Measurements from ENCODE around the gene GPR42.
"Not testable (repeated sequence)": the region's sequence is repeated elsewhere in the genome, so short reads cannot be mapped to it uniquely, and the experiment has no call there.

GPR42 gene

GRCh38 chr19:35363711-35364425 is 7.0 kb upstream of the GPR42 start:
- no peak for DNase-seq

DNA sequence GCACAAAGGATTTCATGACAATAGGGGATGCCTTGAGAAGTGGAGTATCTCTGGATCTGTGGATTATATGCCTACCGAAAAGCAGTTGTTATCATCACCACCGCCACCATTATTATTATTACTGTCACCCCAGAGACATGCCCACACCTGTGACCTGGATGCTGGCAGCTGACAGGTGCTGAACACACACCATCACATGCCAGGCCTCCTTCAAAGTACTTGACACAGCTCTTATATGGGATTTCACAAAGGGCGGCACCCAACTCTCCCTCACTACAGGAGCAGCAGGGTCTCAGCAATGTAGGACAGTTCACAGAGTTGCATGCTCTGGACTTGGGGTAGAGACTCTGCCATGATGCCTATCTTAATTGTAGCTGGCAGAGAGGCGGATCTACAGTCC is 5.6 kb upstream of the GPR42 start:
- DNase-seq = no peak

DNA sequence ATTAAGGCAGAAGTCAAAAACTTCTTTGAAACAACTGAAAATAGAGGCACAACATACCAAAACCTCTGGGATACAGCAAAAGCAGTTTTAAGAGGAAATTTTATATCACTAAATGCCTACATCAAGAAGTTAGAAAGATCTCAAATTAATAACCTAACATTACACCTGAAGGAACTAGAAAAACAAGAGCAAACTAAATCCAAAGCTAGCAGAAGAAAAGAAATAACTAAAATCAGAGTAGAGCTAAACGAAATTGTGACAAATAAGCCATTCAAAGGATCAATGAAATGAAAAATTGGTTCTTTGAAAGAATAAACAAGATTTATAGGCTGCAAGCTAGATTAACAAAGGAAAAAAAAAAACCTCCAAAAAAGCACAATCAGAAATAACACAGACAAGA is 2.5 kb upstream of the GPR42 start:
- DNase-seq = no peak

DNA sequence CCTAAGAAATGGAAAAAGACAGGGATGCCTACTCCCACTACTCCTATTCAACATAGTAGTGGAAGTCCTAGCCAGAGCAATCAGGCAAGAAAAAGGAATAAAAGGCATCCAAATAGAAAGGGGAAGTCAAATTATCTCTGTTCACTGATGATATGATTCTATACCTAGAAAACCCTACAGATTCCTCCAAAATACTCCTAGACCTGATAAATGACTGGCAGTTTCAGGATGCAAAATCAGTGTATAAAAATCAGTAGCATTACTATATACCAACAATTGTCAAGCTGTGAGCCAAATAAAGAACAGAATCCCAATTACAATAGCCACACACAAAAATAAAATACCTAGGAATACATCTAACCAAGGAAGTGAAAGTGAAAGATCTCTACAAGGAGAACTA is 1.3 kb upstream of the GPR42 start:
- DNase-seq = no peak

GRCh38 chr19:35373492-35373891 is 2.6 kb downstream of the GPR42 start:
- no peak for DNase-seq

DNA sequence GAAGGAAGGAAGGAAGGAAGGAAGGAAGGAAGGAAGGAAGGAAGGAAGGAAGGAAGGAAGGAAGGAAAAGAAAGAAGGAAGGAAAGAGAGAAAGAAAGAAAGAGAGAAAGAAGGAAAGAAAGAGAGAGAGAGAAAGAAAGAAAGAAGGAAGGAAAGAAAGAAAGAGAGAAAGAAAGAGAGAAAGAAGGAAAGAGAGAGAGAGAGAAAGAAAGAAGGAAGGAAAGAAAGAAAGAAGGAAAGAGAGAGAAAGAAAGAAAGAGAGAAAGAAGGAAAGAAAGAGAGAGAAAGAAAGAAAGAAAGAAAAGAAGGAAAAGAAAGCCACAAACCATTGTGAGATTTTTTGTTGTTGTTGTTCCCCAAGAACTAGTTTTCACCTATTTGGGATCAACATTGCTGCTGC is 3.2 kb downstream of the GPR42 start:
- not testable (repeated sequence) for DNase-seq

- DNase-seq = no peak
These were observed 4.8 kb downstream of the GPR42 start for GRCh38 chr19:35375505-35376307.

DNA sequence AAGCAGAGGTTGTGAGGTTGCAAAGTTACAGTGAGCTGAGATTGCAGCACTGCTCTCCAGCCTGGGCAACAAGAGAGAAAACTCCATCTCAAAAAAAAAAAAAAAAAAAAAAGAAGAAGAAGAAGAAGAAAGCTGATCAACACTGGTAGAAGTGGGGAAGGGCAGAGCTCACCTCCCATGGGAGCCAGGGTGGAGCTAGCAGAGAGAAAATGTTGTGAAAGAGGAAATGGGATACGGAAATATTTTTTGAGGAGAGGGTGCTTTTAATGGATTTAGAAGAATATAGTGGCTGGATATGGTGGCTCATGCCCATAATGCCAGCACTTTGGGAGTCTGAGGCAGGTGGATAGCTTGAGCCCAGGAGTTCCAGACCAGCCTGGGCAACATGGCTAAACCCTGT is 6.8 kb downstream of the GPR42 start:
- no peak for DNase-seq

DNA sequence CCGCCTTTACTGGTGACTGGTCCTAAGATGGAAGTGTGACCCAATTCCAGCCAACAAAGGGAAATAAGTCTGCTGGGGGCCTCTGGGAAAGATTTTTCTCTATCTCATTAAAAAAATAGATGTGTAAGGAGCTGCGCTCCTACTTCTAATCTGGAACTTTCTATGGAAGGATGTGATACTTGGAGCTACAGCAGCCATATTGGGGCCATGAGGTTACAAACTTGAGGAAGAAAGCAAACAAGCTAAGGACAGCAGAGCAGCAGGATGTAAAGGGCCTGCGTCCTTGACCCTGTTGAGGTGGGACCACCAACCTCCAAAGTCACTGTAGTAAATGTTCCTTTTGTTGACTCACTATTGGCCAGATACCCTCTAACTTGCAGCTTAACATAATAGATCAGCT is 7.5 kb downstream of the GPR42 start:
- no peak for DNase-seq

DNA sequence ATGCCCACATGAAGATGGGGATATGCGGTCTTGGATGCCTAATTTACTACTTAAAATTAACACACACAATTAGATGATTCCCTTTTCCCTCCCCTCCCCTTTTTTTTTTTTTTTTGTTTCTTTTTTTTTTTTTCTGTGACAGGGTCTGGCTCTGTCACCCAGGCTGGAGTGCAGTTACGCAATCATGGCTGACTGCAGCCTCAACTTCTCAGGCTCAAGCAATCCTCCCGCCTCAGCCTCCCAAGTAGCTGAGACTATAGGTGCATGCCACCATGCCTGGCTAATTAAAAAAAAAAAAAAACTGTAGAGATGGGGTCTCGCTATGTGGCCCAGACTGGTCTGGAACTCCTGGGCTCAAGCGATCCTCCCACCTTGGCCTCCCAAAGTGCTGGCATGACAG is 8.7 kb downstream of the GPR42 start:
- not testable (repeated sequence) for DNase-seq

- no peak for DNase-seq
These were observed 9.1 kb downstream of the GPR42 start for GRCh38 chr19:35379992-35380391.

DNA sequence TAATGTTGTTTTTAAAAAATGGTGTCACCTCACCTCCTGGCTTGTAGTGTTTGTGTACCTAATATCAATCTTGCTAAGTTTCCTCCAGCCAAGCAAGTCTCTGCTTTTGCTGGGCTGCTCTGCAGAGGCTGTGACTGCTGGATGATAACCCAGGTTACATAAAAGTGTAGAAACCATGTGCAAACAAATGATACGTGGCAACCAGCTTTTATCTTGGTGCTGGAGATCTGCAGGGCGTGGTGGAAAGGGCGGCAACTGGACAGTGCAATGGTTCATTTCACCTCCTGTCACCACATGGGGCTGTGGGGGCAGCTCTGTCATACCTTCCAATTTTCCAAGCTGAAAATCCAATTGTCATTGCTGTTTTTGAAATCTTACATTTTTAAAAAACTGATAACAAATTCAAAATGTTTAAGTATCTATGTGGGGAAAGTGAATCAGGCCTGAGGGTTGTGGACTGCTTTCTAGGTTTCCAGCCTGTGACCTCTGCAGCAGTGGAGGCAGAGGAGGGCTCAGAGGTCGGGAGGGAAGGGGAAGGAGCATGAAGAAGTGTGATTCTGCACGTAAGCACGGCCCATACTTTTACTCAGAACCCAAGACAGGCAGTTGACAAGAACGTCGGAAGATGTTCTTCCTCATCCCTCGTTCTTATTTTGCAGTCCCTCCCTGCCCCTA is 9.7 kb downstream of the GPR42 start:
- DNase-seq = no peak

- DNase-seq = no peak
These were observed 10.4 kb downstream of the GPR42 start for GRCh38 chr19:35381318-35381717.

- DNase-seq = no peak
These were observed 11.1 kb downstream of the GPR42 start for GRCh38 chr19:35381926-35382325.

DNA sequence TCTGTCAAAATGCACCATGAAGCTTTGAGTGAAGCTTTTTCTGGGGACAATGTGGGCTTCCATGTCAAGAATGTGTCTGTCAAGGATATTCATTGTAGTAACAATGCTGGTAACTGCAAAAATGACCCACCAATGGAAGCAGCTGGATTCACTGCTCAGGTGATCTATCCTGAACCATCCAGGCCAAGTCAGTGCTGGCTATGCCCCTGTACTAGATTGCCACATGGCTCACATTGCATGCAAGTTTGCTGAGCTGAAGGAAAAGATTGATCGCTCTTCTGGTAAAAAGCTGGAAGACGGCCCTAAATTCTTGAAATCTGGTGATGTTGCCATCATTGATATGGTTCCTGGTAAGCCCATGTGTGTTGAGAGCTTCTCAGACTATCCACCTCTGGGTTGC is 12.7 kb downstream of the GPR42 start:
- no peak for DNase-seq

DNA sequence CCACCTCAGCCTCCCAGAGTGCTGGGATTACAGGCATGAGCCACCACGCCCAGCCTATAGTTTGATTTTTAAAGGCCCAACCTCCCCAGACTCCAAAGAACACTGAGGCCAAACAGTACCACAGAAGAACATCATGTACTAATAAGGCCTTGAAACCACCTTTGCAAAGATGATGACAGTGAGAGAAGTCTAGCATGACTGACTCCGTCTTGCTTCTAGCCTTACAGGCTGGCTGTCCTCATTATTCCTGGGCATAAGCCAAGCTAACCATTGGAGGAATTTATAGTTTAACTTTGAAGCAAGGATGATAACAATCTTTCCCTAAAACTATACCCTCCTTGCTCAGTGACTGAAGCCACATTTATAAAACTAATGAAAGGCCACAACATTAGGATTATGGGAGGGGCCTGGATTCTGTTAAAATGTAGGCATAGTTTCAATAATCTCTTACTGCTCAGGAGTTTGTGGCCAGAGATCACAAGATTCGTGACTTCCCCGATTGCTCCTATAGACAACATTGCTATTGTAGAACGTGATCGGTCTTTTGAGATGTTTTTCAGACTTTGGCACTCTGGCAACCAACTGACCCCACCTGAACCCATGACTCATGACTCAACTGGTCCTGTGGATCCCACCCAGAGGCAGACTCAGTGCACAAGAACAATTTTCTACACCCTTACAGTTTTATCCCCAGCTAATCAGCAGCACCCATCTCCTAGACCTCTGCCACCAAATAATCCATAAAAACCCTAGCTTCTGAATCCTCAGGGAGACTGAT is 17.6 kb downstream of the GPR42 start:
- no peak for DNase-seq

GRCh38 chr19:35389192-35389861 is 18.5 kb downstream of the GPR42 start:
- no peak for DNase-seq

DNA sequence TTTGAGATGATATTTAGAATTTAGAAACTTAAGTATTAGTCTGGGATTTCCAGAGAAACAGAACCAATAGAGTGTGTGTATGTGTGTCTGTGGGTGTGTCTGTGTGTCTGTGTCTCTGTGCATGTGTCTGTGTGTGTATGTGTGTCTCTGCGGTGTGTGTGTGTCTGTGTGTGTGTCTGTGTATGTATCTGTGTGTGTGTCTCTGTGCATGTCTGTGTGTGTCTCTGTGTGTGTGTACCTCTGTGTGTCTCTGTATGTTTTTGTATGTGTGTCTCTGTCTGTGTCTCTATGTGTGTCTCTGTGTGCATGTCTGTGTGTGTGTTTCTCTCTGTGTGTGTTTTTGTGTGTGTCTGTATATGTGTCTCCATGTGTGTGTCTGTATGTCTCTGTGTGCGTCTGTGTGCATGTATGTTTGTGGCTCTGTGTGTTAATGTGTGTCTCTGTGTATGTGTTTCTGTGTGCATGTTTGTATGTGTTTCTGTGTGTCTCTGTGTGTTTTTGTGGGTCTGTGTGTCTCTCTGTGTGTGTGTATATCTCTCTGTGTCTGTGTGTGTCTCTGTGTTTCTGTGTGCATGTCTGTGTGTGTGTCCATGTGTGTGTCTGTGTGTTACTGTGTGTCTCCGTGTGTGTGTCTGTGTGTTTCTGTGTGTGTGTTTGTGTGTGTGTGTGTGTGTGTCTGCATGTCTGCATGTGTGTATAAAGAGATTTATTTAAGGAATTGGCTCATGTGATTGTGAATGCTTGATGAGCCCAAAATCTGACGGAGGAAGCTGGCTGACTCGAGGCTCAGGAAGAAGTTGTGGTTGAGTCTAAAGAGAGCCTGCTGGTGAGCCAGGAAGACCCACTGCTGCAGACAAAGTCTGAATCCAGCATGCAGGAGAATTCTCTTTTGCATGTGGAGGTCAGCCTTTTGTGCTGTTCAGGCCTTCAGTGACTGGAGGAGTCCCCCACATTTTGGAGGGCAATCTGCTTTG is 22.2 kb downstream of the GPR42 start:
- DNase-seq = no peak

DNA sequence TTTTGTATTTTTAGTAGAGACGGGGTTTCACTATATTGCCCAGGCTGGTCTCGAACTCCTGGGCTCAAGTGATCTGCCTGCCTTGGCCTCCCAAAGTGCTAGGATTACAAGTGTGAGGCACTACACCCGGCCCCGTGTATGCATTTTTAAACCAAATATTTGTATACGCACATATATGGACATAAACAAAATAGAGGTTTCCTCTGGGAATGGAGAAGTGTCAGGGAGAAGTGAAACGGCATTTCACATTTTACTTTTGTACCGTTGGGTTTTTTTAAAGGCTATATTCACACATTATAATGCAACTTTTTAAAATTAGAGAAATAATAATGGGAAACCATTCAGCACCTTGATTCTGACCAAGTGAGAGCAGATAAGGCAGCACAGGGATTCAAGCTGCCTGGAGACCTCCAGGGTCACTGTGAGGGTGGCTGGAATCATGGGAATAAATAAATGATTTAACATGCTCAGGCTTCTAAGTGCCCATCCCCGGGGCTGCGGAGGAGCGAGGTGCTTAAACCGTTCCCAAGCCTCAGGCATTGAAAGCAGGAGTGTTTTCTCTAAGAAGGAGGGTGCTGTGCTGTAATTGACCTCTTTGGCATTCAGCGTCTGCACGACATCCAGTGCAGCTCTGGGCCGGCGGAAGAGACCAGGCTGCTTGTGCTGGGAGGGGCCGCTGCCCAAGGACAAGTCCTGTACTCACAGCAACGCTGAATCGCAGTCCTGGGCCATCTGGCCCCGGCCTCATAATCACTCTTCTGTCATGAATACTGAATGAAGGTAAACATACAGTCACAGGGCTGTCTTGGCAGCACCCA is 24.7 kb downstream of the GPR42 start:
- no peak for DNase-seq

- no peak for DNase-seq
These were observed 25.5 kb downstream of the GPR42 start for GRCh38 chr19:35396240-35396885.

All from SIG-M5 (cell line).